Astrocyte of the cerebellum (primary cell): ENCODE results near the gene C4orf36.

Experiments
- DNase-seq: peaks from one replicate; pipeline ENCODE4 v3.0.0-alpha.2; 2011; ENCODE audit warnings: low read depth
- H3K4me3 ChIP-seq: 2 replicates; pipeline ENCODE4 v1.5.1; 2011; ENCODE audit warnings: mild to moderate bottlenecking, low read depth, low read length, moderate library complexity
- in situ Hi-C: cut with HindIII; loops from 2 replicates; pipeline ENCODE4 v1.10.0; 2017; ENCODE audit warnings: low sequenced_read_pairs
- TF ChIP-seq, protein P1 (sequence below): IDR thresholded peaks from 2 replicates; pipeline ENCODE4 v1.5.1; 2012; ENCODE audit warnings: low read length, low read depth, moderate library complexity, mild to moderate bottlenecking; ENCODE audit errors: missing control alignments

The C4orf36 gene

DNA sequence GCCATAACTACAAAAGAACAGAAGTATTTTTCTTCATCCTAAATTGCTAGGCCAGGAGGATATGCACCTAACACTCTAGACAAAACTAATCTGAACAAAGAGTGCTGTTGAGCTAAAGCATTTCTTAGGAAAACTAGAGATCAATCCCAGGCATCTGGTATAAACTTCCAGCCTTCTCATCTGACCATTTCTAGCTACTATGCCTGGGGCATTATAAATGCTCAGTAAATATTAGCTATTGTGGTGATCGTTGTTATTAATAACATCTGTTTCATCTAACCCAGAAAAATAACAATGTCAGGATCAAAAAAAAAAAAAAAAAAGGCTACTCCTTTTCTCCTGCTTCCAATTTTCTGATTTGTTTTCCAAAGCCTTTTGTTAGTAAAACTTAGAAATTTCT lies 35.3 kb downstream of the C4orf36 start:
- TF ChIP-seq, protein P1, sequence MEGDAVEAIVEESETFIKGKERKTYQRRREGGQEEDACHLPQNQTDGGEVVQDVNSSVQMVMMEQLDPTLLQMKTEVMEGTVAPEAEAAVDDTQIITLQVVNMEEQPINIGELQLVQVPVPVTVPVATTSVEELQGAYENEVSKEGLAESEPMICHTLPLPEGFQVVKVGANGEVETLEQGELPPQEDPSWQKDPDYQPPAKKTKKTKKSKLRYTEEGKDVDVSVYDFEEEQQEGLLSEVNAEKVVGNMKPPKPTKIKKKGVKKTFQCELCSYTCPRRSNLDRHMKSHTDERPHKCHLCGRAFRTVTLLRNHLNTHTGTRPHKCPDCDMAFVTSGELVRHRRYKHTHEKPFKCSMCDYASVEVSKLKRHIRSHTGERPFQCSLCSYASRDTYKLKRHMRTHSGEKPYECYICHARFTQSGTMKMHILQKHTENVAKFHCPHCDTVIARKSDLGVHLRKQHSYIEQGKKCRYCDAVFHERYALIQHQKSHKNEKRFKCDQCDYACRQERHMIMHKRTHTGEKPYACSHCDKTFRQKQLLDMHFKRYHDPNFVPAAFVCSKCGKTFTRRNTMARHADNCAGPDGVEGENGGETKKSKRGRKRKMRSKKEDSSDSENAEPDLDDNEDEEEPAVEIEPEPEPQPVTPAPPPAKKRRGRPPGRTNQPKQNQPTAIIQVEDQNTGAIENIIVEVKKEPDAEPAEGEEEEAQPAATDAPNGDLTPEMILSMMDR, result no peak
- in situ Hi-C loops, result no loop called here

DNA sequence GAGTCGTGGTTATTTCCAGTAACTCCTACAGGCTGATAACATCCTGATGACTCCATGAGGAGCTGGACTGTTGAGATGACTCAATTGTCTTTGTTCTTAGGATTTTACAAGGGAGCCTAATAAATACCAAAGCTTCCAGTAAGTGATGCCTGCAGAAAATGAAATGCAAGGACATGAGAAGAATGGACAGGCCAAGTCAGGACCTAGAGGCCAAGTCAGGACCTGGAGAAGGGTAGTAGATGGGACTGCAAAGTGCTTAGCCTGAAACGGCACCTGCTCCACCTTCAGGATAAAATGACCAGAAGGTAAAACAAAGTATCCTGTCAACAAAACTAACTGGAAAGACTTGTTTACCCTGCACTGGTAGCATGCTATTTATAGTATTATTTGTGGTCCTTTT lies 36.6 kb downstream of the C4orf36 start:
- TF ChIP-seq, protein P1, result no peak
- in situ Hi-C loops, result no loop called here

More for the DNA sequence above, 35.3 kb downstream of the C4orf36 start:
- DNase-seq, result no peak
- H3K4me3 ChIP-seq, result no peak overlapping the region

DNA sequence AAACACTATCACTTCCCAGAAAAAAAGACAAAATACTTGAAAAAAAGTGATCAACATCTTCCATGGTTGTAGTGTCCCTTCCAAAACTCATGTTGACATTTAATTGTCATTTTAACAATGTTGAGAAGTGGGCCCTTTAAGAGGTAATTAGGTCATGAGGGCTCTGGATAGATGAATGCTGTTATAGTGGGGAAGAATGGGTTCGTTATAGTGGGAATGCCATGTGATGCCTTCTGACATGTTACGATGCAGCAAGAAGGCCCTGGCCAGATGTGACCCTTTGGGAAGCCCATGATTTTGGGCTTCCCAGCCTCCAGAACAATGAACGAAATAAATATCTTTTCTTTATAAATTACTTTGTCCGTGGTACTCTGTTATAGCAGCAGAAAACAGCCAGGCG lies 39.0 kb downstream of the C4orf36 start:
- no peak overlapping the region for H3K4me3 ChIP-seq
- TF ChIP-seq, protein P1, result no peak
- no peak for DNase-seq
- in situ Hi-C loops, result no loop called here

More for the DNA sequence above, 36.6 kb downstream of the C4orf36 start:
- DNase-seq, result no peak
- no peak overlapping the region for H3K4me3 ChIP-seq

DNA sequence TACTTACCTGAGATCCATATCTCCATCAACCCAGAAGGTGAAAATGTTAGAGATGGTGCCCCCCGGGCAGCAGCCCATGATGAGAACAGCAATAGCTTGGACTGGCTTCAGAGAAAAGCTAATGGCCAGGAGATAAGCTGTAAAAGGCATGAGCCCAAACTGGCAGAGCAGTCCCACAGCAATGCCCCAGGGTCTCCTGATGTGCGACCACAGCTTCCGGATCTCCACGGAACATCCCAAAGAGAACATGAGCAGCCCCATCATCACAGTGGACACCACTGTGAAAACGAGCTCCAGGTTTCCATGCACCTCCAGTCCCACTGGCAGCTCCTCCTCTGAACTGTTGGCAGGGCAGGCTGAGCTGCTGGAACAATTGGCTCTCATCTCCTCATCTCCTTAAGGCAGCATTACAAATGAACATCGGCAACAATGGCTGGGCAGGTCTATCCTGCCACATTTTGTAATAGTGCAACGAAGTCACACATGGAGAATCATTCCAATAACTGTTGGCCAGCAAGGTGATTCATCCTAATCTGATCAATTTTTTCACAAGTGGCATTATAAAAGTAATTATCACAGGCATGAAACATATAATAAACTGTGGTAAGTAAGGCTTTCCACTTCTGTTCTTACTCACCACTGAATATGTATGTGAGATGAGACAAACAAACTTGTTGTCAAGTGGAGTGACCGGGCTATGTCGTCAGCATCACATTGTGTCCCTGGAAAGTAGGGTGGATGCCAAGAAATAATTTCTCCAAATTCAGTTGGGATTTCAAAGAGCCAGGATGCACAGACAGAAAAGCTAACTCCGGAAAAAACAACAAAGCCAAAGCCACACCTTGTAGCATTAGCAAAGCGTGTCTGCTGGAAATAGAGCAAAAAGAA lies 43.2 kb downstream of the C4orf36 start, which contains the start of gene SLC10A6:
Gene SLC10A6 (minus strand): TSS at position 653 of the 888 bp plus-strand sequence. CDS start 269 bp downstream, at position 384.
- in situ Hi-C loops, result no loop called here
- TF ChIP-seq, protein P1, result no peak
- no peak within 1 kb of the TSS for H3K4me3 ChIP-seq
- DNase-seq, result no peak

DNA sequence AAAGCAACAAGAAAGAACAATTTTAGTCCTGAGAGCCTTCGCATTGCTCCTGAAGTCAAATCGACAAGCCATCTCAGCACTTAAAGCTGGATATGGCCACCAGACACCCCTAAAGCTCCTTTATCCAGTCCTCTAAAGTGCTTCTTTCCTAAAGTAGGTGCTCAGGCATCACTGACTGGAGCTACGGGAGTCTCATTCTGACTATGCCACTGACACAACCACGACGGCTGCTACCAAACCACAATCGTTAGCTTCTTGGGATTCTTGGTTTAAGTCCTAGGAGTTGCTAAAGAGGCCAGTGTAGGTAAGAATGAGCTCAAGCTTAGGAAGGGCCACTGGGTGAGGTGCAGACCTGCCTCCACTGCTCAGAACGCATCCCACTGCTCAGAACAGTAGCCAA lies 44.1 kb downstream of the C4orf36 start:
- H3K4me3 ChIP-seq, result no peak overlapping the region
- in situ Hi-C loops, result no loop called here

DNA sequence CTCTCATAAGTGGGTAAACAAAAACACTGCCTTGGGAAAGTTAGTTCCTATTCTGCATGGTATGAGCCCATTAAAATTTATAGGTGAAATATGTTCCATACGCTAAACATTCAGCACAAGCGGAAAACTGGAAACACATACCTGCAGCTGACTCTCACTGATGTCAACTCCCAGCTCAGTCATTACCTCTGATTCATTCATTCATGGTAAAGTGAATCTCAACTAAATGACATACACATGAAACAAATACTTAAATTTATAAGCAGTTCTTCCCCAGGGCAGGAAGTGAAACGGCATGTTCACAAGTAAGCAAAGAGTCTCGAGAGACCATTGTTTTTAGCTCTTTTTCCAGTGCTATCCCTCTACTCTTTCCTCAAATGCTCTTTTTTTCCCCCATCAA lies 44.7 kb downstream of the C4orf36 start:
- no peak overlapping the region for H3K4me3 ChIP-seq
- DNase-seq, result no peak
- TF ChIP-seq, protein P1, result no peak
- in situ Hi-C loops, result no loop called here

More for the DNA sequence above, 44.1 kb downstream of the C4orf36 start:
- TF ChIP-seq, protein P1, result no peak
- DNase-seq, result no peak
